SK-N-SH treated with all-trans-retinoic acid at 6 μM for 48 hours (cell line): ENCODE measurements around the gene CPNE5.

ENCODE experiments used
- ATAC-seq: fragments of 200-7000 bp; cut with Tn5 transposase; 3 replicates; pipeline ENCODE4 v1.9.1; 2020; ENCODE audit warnings: mild to moderate bottlenecking, moderate library complexity
- ARNTL ChIP-seq: fragments of 450-650 bp; formaldehyde crosslinking; IDR thresholded peaks from 2 replicates; pipeline ENCODE4 v1.5.0; 2020; ENCODE audit warnings: low read depth, mild to moderate bottlenecking, moderate library complexity, borderline replicate concordance
- BACH2 ChIP-seq: fragments of 250-450 bp; sonication (Bioruptor Pico); IDR thresholded peaks from 2 replicates; pipeline ENCODE4 v1.9.0; 2021; ENCODE audit warnings: mild to moderate bottlenecking, borderline replicate concordance
- CSDC2 ChIP-seq: fragments of 250-450 bp; sonication (Bioruptor Pico); IDR thresholded peaks from 2 replicates; pipeline ENCODE4 v1.5.0; 2020; ENCODE audit warnings: mild to moderate bottlenecking, moderate library complexity
- ESRRG ChIP-seq: fragments of 250-450 bp; sonication (Bioruptor Pico); IDR thresholded peaks from 2 replicates; pipeline ENCODE4 v1.6.1; 2021; ENCODE audit warnings: mild to moderate bottlenecking
- GLIS3 ChIP-seq: fragments of 250-450 bp; sonication (Bioruptor Pico); IDR thresholded peaks from 2 replicates; pipeline ENCODE4 v1.5.0; 2020; ENCODE audit warnings: mild to moderate bottlenecking, moderate library complexity
- ISL1 ChIP-seq: fragments of 250-450 bp; sonication (Bioruptor Pico); IDR thresholded peaks from 2 replicates; pipeline ENCODE4 v2.1.2; 2022; ENCODE audit warnings: mild to moderate bottlenecking, moderate library complexity
- PPARA ChIP-seq: fragments of 250-450 bp; sonication (Bioruptor Pico); IDR thresholded peaks from 2 replicates; pipeline ENCODE4 v1.5.0; 2020; ENCODE audit warnings: mild to moderate bottlenecking, borderline replicate concordance
- RARB ChIP-seq: fragments of 250-450 bp; sonication (Bioruptor Pico); IDR thresholded peaks from 2 replicates; pipeline ENCODE4 v1.8.0; 2021; ENCODE audit warnings: mild to moderate bottlenecking, moderate library complexity
- TCF4 ChIP-seq: fragments of 250-450 bp; sonication (Bioruptor Pico); IDR thresholded peaks from 2 replicates; pipeline ENCODE4 v1.8.0; 2021; ENCODE audit warnings: mild to moderate bottlenecking, moderate library complexity, borderline replicate concordance
- ZC3H10 ChIP-seq: fragments of 250-450 bp; sonication (Bioruptor Pico); IDR thresholded peaks from 2 replicates; pipeline ENCODE4 v1.5.1; 2021; ENCODE audit warnings: mild to moderate bottlenecking, moderate library complexity
- ZFP3 ChIP-seq: fragments of 250-450 bp; sonication (Bioruptor Pico); IDR thresholded peaks from 2 replicates; pipeline ENCODE4 v1.5.0; 2020; ENCODE audit warnings: mild to moderate bottlenecking, moderate library complexity
- ZNF565 ChIP-seq: fragments of 450-650 bp; formaldehyde crosslinking; conservative IDR thresholded peaks from 2 replicates; pipeline ENCODE4 v1.5.0; 2020; ENCODE audit warnings: low read depth, mild to moderate bottlenecking, moderate library complexity
- ZNF70 ChIP-seq: fragments of 450-650 bp; formaldehyde crosslinking; IDR thresholded peaks from 2 replicates; pipeline ENCODE4 v1.5.0; 2020; ENCODE audit warnings: mild to moderate bottlenecking, moderate library complexity
- TF ChIP-seq, protein P1 (sequence below): fragments of 250-450 bp; sonication (Bioruptor Pico); IDR thresholded peaks from 2 replicates; pipeline ENCODE4 v1.5.1; 2021; ENCODE audit warnings: mild to moderate bottlenecking, moderate library complexity
- TF ChIP-seq, protein P2 (sequence below): fragments of 250-450 bp; sonication (Bioruptor Pico); IDR thresholded peaks from 2 replicates; pipeline ENCODE4 v1.5.0; 2020; ENCODE audit warnings: mild to moderate bottlenecking, moderate library complexity
- TF ChIP-seq, protein P3 (sequence below): fragments of 250-450 bp; sonication (Bioruptor Pico); IDR thresholded peaks from 2 replicates; pipeline ENCODE4 v1.5.1; 2020; ENCODE audit warnings: low read depth, mild to moderate bottlenecking, moderate library complexity
- TF ChIP-seq, protein P4 (sequence below): fragments of 250-450 bp; sonication (Bioruptor Pico); IDR thresholded peaks from 2 replicates; pipeline ENCODE4 v1.8.0; 2020; ENCODE audit warnings: mild to moderate bottlenecking, moderate library complexity, borderline replicate concordance
- TF ChIP-seq, protein P5 (sequence below): fragments of 250-450 bp; sonication (Bioruptor Pico); IDR thresholded peaks from 2 replicates; pipeline ENCODE4 v1.8.0; 2021; ENCODE audit warnings: low read depth, mild to moderate bottlenecking, moderate library complexity, borderline replicate concordance

Gene CPNE5

DNA sequence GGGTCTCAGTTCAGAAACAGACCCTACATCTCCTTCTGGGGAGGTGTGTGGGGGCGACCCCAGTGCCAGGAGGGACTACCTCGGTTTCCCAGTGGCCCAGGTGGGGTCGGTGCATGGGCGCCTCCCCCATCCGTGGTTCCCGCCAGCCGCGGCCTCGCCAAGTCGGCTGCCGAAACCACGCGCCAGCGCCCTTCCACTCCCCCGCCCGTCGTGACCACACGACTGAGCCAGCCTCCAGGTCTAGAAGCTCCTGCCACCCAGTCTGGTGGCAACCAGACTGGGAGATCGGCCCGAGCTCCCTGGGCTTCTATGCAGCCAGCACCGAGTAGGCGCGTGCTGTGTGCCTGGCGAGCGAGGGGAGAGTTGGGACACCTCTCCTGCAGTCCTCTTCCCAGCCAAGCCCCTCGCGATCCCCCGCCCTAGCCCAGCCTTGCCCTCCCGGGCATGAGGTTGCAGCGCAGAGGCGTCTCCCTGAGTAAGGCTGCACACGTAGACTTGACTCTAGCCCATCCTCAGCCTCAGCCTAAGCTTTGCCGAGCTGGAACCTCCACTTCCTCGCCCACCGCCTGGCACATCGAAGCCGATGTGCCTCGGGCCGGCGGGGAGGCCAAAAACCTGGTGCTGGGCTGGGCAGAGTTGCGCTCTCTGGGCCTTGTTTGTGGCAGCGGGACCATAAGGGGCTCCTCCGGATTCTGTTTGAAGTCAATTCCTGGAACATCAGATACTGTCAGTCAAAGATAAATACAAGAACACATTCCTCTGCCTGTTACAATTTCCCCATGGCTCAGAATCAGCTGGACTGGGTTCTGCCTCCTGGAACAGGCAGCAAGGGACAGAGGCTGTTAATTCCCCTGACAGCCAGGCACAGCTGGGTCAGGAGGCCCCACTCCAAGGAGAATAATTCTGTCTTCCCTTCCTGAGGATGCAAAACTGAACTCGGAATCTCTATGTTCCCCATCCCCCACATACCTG lies 1.5 kb upstream of the CPNE5 start:
- TF ChIP-seq, protein P1, sequence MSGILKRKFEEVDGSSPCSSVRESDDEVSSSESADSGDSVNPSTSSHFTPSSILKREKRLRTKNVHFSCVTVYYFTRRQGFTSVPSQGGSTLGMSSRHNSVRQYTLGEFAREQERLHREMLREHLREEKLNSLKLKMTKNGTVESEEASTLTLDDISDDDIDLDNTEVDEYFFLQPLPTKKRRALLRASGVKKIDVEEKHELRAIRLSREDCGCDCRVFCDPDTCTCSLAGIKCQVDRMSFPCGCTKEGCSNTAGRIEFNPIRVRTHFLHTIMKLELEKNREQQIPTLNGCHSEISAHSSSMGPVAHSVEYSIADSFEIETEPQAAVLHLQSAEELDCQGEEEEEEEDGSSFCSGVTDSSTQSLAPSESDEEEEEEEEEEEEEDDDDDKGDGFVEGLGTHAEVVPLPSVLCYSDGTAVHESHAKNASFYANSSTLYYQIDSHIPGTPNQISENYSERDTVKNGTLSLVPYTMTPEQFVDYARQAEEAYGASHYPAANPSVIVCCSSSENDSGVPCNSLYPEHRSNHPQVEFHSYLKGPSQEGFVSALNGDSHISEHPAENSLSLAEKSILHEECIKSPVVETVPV: no peak
- TF ChIP-seq ZC3H10 (CRISPR knock-in tag) (no peak), CSDC2 (CRISPR knock-in tag) (no peak), GLIS3 (CRISPR knock-in tag) (no peak), ZFP3 (CRISPR knock-in tag) (no peak), ZNF565 (no peak), ISL1 (no peak), ARNTL (CRISPR knock-in tag) (no peak), ESRRG (no peak), BACH2 (CRISPR knock-in tag) (no peak), RARB (CRISPR knock-in tag) (no peak), ZNF70 (no peak), TCF4 (CRISPR knock-in tag) (no peak), PPARA (CRISPR knock-in tag) (no peak)
- TF ChIP-seq, protein P2, sequence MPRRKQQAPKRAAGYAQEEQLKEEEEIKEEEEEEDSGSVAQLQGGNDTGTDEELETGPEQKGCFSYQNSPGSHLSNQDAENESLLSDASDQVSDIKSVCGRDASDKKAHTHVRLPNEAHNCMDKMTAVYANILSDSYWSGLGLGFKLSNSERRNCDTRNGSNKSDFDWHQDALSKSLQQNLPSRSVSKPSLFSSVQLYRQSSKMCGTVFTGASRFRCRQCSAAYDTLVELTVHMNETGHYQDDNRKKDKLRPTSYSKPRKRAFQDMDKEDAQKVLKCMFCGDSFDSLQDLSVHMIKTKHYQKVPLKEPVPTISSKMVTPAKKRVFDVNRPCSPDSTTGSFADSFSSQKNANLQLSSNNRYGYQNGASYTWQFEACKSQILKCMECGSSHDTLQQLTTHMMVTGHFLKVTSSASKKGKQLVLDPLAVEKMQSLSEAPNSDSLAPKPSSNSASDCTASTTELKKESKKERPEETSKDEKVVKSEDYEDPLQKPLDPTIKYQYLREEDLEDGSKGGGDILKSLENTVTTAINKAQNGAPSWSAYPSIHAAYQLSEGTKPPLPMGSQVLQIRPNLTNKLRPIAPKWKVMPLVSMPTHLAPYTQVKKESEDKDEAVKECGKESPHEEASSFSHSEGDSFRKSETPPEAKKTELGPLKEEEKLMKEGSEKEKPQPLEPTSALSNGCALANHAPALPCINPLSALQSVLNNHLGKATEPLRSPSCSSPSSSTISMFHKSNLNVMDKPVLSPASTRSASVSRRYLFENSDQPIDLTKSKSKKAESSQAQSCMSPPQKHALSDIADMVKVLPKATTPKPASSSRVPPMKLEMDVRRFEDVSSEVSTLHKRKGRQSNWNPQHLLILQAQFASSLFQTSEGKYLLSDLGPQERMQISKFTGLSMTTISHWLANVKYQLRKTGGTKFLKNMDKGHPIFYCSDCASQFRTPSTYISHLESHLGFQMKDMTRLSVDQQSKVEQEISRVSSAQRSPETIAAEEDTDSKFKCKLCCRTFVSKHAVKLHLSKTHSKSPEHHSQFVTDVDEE: no peak
- TF ChIP-seq, protein P3, sequence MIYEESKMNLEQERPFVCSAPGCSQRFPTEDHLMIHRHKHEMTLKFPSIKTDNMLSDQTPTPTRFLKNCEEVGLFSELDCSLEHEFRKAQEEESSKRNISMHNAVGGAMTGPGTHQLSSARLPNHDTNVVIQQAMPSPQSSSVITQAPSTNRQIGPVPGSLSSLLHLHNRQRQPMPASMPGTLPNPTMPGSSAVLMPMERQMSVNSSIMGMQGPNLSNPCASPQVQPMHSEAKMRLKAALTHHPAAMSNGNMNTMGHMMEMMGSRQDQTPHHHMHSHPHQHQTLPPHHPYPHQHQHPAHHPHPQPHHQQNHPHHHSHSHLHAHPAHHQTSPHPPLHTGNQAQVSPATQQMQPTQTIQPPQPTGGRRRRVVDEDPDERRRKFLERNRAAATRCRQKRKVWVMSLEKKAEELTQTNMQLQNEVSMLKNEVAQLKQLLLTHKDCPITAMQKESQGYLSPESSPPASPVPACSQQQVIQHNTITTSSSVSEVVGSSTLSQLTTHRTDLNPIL (CRISPR knock-in tag): no peak
- TF ChIP-seq, protein P4, sequence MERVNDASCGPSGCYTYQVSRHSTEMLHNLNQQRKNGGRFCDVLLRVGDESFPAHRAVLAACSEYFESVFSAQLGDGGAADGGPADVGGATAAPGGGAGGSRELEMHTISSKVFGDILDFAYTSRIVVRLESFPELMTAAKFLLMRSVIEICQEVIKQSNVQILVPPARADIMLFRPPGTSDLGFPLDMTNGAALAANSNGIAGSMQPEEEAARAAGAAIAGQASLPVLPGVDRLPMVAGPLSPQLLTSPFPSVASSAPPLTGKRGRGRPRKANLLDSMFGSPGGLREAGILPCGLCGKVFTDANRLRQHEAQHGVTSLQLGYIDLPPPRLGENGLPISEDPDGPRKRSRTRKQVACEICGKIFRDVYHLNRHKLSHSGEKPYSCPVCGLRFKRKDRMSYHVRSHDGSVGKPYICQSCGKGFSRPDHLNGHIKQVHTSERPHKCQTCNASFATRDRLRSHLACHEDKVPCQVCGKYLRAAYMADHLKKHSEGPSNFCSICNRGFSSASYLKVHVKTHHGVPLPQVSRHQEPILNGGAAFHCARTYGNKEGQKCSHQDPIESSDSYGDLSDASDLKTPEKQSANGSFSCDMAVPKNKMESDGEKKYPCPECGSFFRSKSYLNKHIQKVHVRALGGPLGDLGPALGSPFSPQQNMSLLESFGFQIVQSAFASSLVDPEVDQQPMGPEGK: no peak
- TF ChIP-seq, protein P5, sequence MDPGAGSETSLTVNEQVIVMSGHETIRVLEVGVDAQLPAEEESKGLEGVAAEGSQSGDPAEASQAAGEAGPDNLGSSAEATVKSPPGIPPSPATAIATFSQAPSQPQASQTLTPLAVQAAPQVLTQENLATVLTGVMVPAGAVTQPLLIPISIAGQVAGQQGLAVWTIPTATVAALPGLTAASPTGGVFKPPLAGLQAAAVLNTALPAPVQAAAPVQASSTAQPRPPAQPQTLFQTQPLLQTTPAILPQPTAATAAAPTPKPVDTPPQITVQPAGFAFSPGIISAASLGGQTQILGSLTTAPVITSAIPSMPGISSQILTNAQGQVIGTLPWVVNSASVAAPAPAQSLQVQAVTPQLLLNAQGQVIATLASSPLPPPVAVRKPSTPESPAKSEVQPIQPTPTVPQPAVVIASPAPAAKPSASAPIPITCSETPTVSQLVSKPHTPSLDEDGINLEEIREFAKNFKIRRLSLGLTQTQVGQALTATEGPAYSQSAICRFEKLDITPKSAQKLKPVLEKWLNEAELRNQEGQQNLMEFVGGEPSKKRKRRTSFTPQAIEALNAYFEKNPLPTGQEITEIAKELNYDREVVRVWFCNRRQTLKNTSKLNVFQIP (CRISPR knock-in tag): no peak
- TF ChIP-seq, all 23 proteins: peak for 0
- ATAC-seq: no peak

DNA sequence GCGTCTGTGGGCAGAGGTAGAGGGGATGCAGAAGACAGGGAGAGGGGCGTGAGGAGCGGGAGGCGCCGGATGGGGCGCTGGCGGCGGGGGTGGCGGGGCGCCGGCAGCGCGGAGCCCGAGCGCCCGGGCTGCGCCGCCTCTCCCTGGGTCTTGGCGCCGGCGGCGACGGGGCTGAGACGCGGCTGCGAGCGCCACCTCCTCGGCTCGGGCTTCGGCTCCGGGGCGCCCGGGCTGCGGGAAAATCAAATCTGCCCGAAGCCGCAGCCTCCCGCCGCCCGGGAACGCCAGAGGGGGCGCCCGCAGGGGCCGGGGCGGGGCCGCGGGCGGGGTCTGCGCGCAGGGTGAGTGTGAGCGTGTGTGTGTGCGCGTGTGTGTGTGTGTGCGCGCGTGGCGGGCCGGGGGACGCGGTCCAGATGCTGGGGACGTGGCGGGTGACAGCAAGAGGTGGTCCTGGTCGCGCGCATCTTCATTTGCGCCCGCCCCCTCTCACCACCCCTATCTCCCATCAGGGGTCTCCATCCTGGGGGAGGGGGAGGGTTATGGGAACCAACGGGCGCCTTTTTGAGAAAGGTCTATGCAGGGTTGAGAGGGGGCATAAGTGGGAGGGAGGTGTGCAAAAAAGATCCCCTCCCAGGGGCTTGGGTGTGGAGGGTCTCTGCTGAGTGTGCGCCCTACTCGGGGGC lies 646 bp upstream of the CPNE5 start:
- ATAC-seq: peak; percentile 72
- TF ChIP-seq ZNF70 (no peak), PPARA (CRISPR knock-in tag) (no peak), ISL1 (no peak), RARB (CRISPR knock-in tag) (no peak), ESRRG (no peak), CSDC2 (CRISPR knock-in tag) (no peak)
- TF ChIP-seq, protein P2: no peak
- TF ChIP-seq, protein P5 (CRISPR knock-in tag): no peak
